Activated CD8-positive, alpha-beta memory T cell treated with anti-CD3 and anti-CD28 coated beads for 36 hours (primary cell): Measurements from ENCODE around the gene RNF181. TPM values are rescaled to one million over a fixed set of nuclear protein-coding genes. Genes with fewer than 3 reads are reported as not detected.

ENCODE experiments used
- CTCF ChIA-PET: fragments of 350-600 bp; sonication (Branson Sonifier 250); formaldehyde crosslinking; loops from one replicate; lab custom pipeline; 2021; ENCODE audit warnings: antibody characterized with exemption; lab: Charles Lee
- POLR2A ChIA-PET: fragments of 350-600 bp; sonication (Branson Sonifier 250); formaldehyde crosslinking; loops from one replicate; lab custom pipeline; 2021; ENCODE audit warnings: antibody characterized with exemption; lab: Charles Lee
- total RNA-seq, 2 experiments: library from RNA; stranded (reverse); gene quantifications; one replicate each; pipeline ENCODE4 v1.2.3, GENCODE V29; 2021

RNF181 gene
- total RNA-seq, 2 experiments from 2014 or later = 98.9 to 104 TPM

GRCh38 chr2:85619617-85620016 is 24.1 kb downstream of the RNF181 start:
- CTCF ChIA-PET = interaction anchor here (0.7 to 2.0 kb wide), 4 partner anchors 13 to 18 kb away, joined by 3 to 5 read pairs (median 3); no protein-coding TSS in a partner anchor
- POLR2A ChIA-PET = no interaction called here

GRCh38 chr2:85621338-85621737 is 25.8 kb downstream of the RNF181 start:
- CTCF ChIA-PET = interaction anchor here (0.6 to 3.1 kb wide), 2 partner anchors 16 to 39 kb away, joined by 4 to 17 read pairs; no protein-coding TSS in a partner anchor

GRCh38 chr2:85623991-85624390 is 28.4 kb downstream of the RNF181 start:
- CTCF ChIA-PET = no interaction called here
- POLR2A ChIA-PET = no interaction called here

More at GRCh38 chr2:85621338-85621737, 25.8 kb downstream of the RNF181 start:
- POLR2A ChIA-PET = no interaction called here

- POLR2A ChIA-PET = interaction anchor here (0.5 kb wide), 1 partner anchor 271 kb away, joined by 3 read pairs; no protein-coding TSS in a partner anchor
- CTCF ChIA-PET = interaction anchor here (0.7 to 2.7 kb wide), 3 partner anchors 9 to 21 kb away, joined by 3 to 13 read pairs (median 3); partner anchors contain the start of gene USP39
These were observed 33.1 kb downstream of the RNF181 start for GRCh38 chr2:85628658-85629057.

GRCh38 chr2:85631316-85631715 is 35.8 kb downstream of the RNF181 start:
- CTCF ChIA-PET = interaction anchor here (0.6 to 0.8 kb wide), 2 partner anchors 183 to 249 kb away, joined by 3 read pairs; no protein-coding TSS in a partner anchor
- POLR2A ChIA-PET = no interaction called here

GRCh38 chr2:85635011-85635410 is 39.5 kb downstream of the RNF181 start:
- POLR2A ChIA-PET = no interaction called here
- CTCF ChIA-PET = interaction anchor here (0.9 kb wide), 1 partner anchor 73 kb away, joined by 3 read pairs; no protein-coding TSS in a partner anchor

- ChIA-PET POLR2A (interaction anchor here (0.6 kb wide), 1 partner anchor 22 kb away, joined by 4 read pairs; no protein-coding TSS in a partner anchor), CTCF (interaction anchor here (0.9 kb wide), 1 partner anchor 72 kb away, joined by 3 read pairs; no protein-coding TSS in a partner anchor)
These were observed 40.1 kb downstream of the RNF181 start for GRCh38 chr2:85635636-85636035.

- CTCF ChIA-PET = interaction anchor here (0.7 kb wide), 1 partner anchor 128 kb away, joined by 3 read pairs; no protein-coding TSS in a partner anchor
- POLR2A ChIA-PET = no interaction called here
These were observed 47.2 kb downstream of the RNF181 start for GRCh38 chr2:85642725-85643124.

GRCh38 chr2:85644909-85645308 is 49.4 kb downstream of the RNF181 start:
- POLR2A ChIA-PET = no interaction called here
- CTCF ChIA-PET = interaction anchor here (0.6 to 0.7 kb wide), 2 partner anchors 20 to 37 kb away, joined by 3 to 4 read pairs; no protein-coding TSS in a partner anchor

- ChIA-PET CTCF (interaction anchor here (1.7 kb wide), 1 partner anchor 13 kb away, joined by 4 read pairs; no protein-coding TSS in a partner anchor), POLR2A (no interaction called here)
These were observed 50.6 kb downstream of the RNF181 start for GRCh38 chr2:85646166-85646565.

Other genes with a start within 250 kb of the RNF181 start
- 10 to 100 TPM; 32.1 to 34.0 TPM for gene RETSAT, start 241.2 kb upstream of the RNF181 start, total RNA-seq
- gene ELMOD3, start 241.0 kb upstream of the RNF181 start, total RNA-seq = 10 to 100 TPM; 14.0 to 14.9 TPM
- 10 to 100 TPM; 23.4 to 23.7 TPM for gene CAPG, start 185.4 kb upstream of the RNF181 start, total RNA-seq
- under 1 TPM; 0.36 to 0.88 TPM for gene SH2D6, start 177.0 kb upstream of the RNF181 start, total RNA-seq
- gene MAT2A, start 56.6 kb upstream of the RNF181 start, total RNA-seq = 100 to 1,000 TPM; 396 to 417 TPM
- gene GGCX, start 34.3 kb upstream of the RNF181 start, total RNA-seq = 10 to 100 TPM; 23.2 to 24.1 TPM
- gene VAMP8, start 18.2 kb upstream of the RNF181 start, total RNA-seq = 10 to 100 TPM; 86.8 to 96.8 TPM
- gene VAMP5, start 11.3 kb upstream of the RNF181 start, total RNA-seq = 10 to 100 TPM; 24.4 to 25.7 TPM
- 1 to 10 TPM; 3.9 to 4.4 TPM for gene TMEM150A, start 7.0 kb downstream of the RNF181 start, total RNA-seq
- gene C2orf68, start 16.3 kb downstream of the RNF181 start, total RNA-seq = 10 to 100 TPM; 23.7 to 27.0 TPM
- gene USP39, start 20.4 kb downstream of the RNF181 start, total RNA-seq = 100 to 1,000 TPM; 105 to 110 TPM
- not detected for gene SFTPB, start 72.5 kb downstream of the RNF181 start, total RNA-seq
- 10 to 100 TPM; 18.6 to 22.1 TPM for gene GNLY, start 98.6 kb downstream of the RNF181 start, total RNA-seq
- gene ATOH8, start 158.2 kb downstream of the RNF181 start, total RNA-seq = not detected